GM21825 (cell line): ENCODE data around the gene XRCC2.
"Not testable (repeated sequence)": the region's sequence is repeated elsewhere in the genome, so short reads cannot be mapped to it uniquely, and the experiment has no call there.

Source experiments
- ATAC-seq: cut with Tn5 transposase; IDR thresholded peaks from one replicate; pipeline ENCODE4 v1.9.1; 2021; ENCODE audit warnings: mild to moderate bottlenecking, moderate library complexity; ENCODE audit not compliant: unreplicated experiment

XRCC2 gene

GRCh38 chr7:152675759-152676636 is at the start of gene XRCC2:
XRCC2 (minus strand) TSS chr7:152676141; CDS start chr7:152676079, 62 bp downstream.
- peak; percentile 90 for ATAC-seq

GRCh38 chr7:152723364-152723763 is 47.4 kb upstream of the XRCC2 start:
- ATAC-seq: no peak

- not testable (repeated sequence) for ATAC-seq
Measured at GRCh38 chr7:152712412-152713042, 36.6 kb upstream of the XRCC2 start.

- no peak for ATAC-seq
Measured at GRCh38 chr7:152711444-152711944, 35.6 kb upstream of the XRCC2 start.

GRCh38 chr7:152710153-152710442 is 34.2 kb upstream of the XRCC2 start:
- no peak for ATAC-seq

- ATAC-seq: no peak
Measured at GRCh38 chr7:152709287-152710152, 33.6 kb upstream of the XRCC2 start.

- no peak for ATAC-seq
Measured at GRCh38 chr7:152704796-152705384, 28.9 kb upstream of the XRCC2 start.

GRCh38 chr7:152699079-152699478 is 23.1 kb upstream of the XRCC2 start:
- ATAC-seq: no peak

- ATAC-seq: not testable (repeated sequence)
Measured at GRCh38 chr7:152697268-152697974, 21.5 kb upstream of the XRCC2 start.

GRCh38 chr7:152692196-152692595 is 16.3 kb upstream of the XRCC2 start:
- ATAC-seq: not testable (repeated sequence)

- ATAC-seq: no peak
Measured at GRCh38 chr7:152683297-152683696, 7.4 kb upstream of the XRCC2 start.

- no peak for ATAC-seq
Measured at GRCh38 chr7:152677808-152678670, 2.1 kb upstream of the XRCC2 start.

- ATAC-seq: peak; percentile 23
Measured at GRCh38 chr7:152674860-152675758, 832 bp downstream of the XRCC2 start.

- ATAC-seq: no peak
Measured at GRCh38 chr7:152673897-152674296, 2.0 kb downstream of the XRCC2 start.

GRCh38 chr7:152672626-152673025 is 3.3 kb downstream of the XRCC2 start:
- ATAC-seq: no peak

- no peak for ATAC-seq
Measured at GRCh38 chr7:152669758-152670157, 6.2 kb downstream of the XRCC2 start.

- ATAC-seq: no peak
Measured at GRCh38 chr7:152668975-152669374, 7.0 kb downstream of the XRCC2 start.

- no peak for ATAC-seq
Measured at GRCh38 chr7:152667958-152668357, 8.0 kb downstream of the XRCC2 start.
